ENCODE results near the gene ADAMTS12.
"Not testable (repeated sequence)": the region's sequence is repeated elsewhere in the genome, so short reads cannot be mapped to it uniquely, and the experiment has no call there.

ADAMTS12 gene

GRCh38 chr5:33526755-33527154 is 365.0 kb downstream of the ADAMTS12 start:
- DNase-seq (ENCODE audit: low read depth) = no peak

GRCh38 chr5:33524476-33524875 is 367.3 kb downstream of the ADAMTS12 start:
- DNase-seq (ENCODE audit: low read depth) = no peak

- DNase-seq (ENCODE audit: low read depth) = no peak
Observed at GRCh38 chr5:33523208-33523771, 368.5 kb downstream of the ADAMTS12 start.

DNA sequence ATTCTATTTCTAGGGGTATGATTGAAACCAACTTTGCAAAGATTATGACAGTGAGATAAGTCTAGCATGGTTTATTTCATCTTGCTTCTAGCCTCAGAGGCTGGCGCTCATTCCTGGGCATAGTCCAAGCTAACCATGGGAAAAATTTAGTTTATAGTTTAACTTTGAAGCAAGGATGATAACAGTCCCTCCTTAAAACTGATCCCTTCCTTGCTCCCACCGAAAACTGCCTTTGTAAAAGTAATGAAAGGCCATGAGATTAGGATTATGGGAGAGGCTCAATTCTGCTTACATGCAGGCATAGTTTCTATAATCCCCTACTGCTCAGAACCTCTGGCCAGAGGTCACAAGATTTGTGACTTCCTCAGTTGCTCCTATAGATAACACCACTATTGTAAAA is 375.4 kb downstream of the ADAMTS12 start:
- no peak for DNase-seq (ENCODE audit: low read depth)

DNA sequence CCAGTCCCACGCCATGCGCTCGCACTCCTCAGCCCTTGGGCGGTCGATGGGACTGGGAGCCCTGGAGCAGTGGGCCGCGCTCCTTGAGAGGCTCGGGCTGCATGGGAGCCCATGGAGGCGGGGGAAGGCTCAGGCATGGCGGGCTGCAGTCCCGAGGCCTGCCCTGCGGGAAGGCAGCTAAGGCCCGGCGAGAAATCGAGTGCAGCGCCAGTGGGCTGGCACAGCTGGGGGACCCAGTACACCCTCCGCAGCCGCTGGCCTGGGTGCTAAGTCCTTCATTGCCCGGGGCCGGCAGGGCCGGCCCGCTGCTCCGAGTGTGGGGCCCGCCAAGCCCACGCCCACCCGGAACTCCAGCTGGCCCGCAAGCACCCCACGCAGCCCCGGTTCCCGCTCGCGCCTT is 376.4 kb downstream of the ADAMTS12 start:
- DNase-seq (ENCODE audit: low read depth) = not testable (repeated sequence)

DNA sequence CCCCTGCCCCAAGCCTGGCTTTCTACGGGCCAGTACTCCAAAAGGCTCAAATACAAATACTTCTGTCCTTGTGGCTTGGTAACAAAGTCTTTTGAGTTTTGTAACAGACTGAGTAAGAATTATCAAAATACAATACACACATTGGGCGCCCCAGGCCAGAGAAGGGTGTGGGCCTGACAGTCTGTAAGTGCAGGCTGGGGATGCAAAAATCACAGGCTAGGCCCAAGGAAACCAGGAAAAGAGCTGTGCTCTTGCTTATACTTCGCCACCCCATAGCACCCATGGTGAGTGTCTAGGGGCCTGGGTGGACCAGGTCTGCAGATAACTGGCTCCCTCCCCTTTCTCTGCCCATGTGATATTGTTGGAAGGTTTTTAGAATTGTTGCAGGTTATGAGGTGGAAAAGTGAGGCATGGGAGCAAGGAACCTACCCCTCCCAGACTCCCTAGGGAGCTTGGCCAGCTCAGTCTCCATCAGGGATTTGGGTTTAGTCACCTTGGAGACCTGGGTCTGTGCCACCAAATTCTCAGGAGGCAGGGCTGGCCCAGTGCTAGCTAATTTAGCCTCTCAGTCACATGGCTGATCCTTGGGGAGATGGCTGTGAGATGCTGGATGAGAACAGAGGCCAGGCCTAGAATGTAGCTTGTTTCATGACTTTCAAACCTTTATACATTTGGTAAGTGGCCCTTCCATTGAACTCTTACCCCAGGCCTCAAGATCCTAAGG is 378.2 kb downstream of the ADAMTS12 start:
- DNase-seq (ENCODE audit: low read depth) = no peak

GRCh38 chr5:33509036-33509435 is 382.8 kb downstream of the ADAMTS12 start:
- no peak for DNase-seq (ENCODE audit: low read depth)

GRCh38 chr5:33507426-33507825 is 384.4 kb downstream of the ADAMTS12 start:
- no peak for DNase-seq (ENCODE audit: low read depth)

- DNase-seq (ENCODE audit: low read depth) = no peak
Observed at GRCh38 chr5:33504570-33504969, 387.2 kb downstream of the ADAMTS12 start.

- DNase-seq (ENCODE audit: low read depth) = no peak
Observed at GRCh38 chr5:33501899-33502298, 389.9 kb downstream of the ADAMTS12 start.

- DNase-seq (ENCODE audit: low read depth) = no peak
Observed at GRCh38 chr5:33501260-33501659, 390.5 kb downstream of the ADAMTS12 start.

DNA sequence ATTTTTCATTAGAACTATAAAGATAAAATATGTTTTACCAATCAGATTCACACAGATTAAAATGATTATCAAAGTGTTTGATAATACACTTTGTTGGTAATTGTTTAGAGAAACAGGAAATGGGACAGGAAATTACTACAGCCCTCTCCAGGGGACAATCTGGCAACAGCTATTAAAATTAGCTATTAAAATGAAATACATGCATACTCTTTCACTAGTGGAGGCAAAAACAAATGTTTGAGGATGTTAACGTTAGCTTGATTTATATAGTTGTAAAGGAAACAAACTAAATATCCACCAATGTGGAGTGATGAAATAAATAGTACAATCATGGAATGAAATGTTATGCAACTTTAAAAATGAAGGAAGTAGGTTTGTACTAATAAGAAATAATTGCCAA is 397.3 kb downstream of the ADAMTS12 start:
- no peak for DNase-seq (ENCODE audit: low read depth)

- DNase-seq (ENCODE audit: low read depth) = no peak
Observed at GRCh38 chr5:33491941-33492340, 399.8 kb downstream of the ADAMTS12 start.

DNA sequence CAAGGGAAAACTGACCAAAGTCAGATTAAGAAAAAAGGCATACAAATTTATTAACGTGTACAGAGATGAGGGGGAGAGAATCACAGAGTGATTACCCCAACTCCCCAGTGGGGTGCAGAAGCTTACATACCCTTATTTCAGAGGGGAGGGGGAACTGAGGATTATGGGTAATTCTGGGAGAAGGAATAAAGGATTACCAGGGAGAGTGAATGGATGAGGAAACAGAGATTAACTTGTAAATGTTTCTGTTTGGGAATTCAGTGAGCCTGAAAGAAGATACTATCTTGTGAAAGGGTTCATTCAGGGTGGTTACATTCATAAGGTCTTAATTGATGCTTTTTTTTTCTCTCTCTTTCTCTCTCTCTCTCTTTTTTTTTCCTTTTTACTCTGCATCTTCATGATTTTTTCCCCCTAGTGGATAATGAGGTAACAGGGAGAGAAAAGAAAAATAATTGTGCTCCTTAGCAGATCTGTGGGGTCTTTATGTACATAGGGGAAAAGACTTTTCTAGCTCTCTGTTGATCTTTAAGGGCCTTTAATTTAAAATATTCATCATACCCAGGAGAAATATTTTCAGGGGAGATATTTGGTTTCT is 401.6 kb downstream of the ADAMTS12 start:
- no peak for DNase-seq (ENCODE audit: low read depth)

GRCh38 chr5:33489481-33490067 is 402.2 kb downstream of the ADAMTS12 start:
- no peak for DNase-seq (ENCODE audit: low read depth)

GRCh38 chr5:33488558-33489355 is 403.0 kb downstream of the ADAMTS12 start:
- DNase-seq (ENCODE audit: low read depth) = no peak

DNA sequence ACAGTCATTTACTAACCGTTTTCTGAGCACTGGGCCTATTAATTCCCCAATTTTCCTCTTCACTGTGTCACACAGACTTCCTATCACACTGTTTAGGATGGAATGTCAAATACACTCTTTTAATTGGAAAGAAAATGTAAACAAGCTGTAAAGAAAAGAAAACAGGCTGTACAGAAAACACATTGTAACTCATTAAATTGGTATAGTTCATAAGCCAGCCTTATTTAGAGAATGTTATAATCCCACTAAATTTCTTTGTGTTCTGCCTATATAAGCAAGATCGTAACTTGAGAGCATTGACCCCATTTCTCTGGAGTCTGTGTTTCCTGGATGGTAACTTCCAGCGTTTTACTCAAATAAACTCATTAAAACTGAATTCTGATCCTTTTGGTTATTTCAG is 404.6 kb downstream of the ADAMTS12 start:
- no peak for DNase-seq (ENCODE audit: low read depth)

DNA sequence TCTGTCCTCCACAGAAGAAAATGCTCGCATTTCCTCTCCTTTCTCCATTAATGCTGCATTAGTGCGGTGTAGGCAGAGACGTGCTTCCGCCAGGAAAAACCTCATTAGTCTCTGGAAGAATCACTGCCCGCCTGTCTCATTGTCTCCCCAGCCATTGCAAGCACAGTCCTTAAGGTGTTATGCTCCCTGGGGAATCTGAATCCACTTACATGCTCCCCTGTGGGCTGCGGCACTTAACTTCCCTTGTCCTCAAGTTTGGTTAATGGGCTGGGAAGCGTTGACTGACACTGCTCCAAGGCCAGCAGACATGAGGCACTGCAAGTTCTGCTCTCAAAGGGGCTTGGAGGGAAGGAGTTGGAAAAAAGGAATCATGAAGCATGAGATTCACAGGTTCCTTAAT is 409.5 kb downstream of the ADAMTS12 start:
- no peak for DNase-seq (ENCODE audit: low read depth)

DNA sequence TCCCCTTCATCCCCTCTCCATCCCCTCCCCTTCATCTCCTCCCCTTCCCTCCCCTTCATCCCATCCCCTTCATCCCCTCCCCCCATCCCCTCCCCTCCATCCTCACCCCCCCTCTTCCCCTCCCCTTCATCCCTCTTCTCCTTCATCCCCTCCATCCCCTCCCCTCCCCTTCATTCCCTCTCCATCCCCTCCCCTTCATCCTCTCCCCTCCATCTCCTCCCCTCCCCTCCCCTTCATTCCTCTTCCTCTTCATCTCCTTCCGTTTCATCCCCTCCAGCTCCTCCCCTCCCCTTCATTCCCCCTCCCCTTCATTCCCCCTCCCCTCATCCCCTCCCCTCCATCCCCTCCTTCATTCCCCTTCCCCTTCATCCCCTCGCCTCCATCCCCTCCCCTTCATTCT is 410.9 kb downstream of the ADAMTS12 start:
- no peak for DNase-seq (ENCODE audit: low read depth)

GRCh38 chr5:33479311-33479710 is 412.5 kb downstream of the ADAMTS12 start:
- no peak for DNase-seq (ENCODE audit: low read depth)

DNA sequence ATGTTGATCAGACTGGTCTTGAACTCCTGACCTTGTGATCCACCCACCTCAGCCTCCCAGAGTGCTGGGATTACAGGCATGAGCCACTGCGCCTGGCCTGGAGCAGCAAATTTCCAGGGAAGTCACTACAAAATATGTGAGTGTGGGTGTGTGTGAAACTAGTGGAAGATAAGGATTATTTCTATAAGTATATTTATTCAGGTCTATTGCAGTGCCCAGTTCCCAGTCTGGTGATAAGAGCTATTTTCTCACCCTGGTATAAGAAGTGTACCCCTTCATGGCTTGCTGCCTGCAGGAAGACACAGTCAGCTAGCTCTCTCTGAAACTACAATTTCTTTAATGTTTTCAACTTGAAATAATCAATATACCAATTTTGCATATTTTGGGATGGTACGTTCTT is 414.0 kb downstream of the ADAMTS12 start:
- no peak for DNase-seq (ENCODE audit: low read depth)

DNA sequence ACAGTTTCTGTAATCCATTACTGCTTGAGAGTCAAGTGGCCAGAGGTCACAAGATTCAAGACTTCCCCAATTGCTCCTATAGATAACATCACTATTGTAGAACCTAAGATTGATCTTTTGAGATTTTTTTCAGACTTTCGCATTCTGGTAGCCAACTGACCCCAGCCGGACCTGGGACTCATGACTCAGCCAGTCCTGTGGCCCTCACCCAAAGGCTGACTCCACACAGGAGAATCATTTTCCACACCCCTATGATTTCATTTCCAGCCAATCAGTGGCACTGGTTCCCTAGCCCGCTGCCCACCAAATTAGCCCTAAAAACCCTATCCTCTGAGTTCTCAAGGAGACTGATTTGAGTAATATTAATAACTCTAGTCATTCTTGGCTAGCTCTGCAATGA is 414.8 kb downstream of the ADAMTS12 start:
- DNase-seq (ENCODE audit: low read depth) = no peak

Measured in CMK (cell line).